ENCODE data around the gene TMC8. TPM values are rescaled to one million over a fixed set of nuclear protein-coding genes. Genes with fewer than 3 reads are reported as not detected.
A peak's percentile ranks its signal among the peaks of the same experiment; 100 is the strongest.

The TMC8 gene
- total RNA-seq, 1 donor from 2014 or later = 26.6 TPM

DNA sequence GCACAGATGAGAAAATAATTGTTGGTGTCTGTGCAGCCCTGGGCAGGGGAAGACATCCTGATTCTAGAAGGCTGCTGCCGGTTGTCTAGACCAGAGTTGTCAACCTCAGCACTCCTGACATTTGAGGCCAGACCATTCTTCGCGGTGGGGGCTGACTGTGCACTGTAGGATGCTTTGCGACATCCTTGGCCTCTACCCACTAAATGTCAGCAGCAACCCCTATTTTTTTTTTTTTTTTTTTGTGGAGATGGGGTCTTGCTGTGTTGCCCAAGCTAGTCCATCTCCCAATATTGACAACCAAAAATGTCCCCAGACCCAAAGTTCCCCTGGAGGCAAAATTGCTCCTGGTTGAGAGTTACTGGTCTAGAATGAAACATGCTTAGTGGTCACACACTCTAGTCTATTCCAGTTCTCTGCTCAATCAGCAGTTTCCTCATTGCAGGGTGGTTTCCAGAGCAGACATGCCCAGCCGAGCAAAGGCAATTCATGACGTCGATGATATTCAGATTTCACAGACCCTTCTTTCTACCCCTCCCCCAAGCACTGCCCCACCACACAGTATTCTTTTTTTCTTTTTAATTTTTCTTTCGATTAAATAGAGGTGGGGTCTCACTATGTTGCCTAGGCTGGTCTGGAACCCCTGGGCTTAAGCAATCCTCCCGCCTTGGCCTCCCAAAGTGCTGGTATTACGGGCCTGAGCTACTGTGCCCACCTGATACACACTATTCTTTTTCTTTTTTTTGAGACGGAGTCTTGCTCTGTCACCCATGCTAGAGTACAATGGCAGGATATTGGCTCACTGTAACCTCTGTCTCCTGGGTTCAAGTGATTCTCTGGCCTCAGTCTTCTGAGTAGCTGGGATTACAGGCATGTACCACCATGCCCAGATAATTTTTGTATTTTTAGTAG, 24.6 kb downstream of the TMC8 start:
- Histone ChIP-seq H3K9me3 (no peaks in the 10 kb centered on the region), H3K27ac (no peak overlapping the region), H3K27me3 (no peaks in the 10 kb centered on the region), H3K4me1 (no peaks in the 10 kb centered on the region), H3K36me3 (no peaks in the 10 kb centered on the region), H3K4me3 (no peak overlapping the region)
- no peak for DNase-seq
- intact Hi-C loops (cut with DNase I) = no loop called here
- TF ChIP-seq, protein P1, sequence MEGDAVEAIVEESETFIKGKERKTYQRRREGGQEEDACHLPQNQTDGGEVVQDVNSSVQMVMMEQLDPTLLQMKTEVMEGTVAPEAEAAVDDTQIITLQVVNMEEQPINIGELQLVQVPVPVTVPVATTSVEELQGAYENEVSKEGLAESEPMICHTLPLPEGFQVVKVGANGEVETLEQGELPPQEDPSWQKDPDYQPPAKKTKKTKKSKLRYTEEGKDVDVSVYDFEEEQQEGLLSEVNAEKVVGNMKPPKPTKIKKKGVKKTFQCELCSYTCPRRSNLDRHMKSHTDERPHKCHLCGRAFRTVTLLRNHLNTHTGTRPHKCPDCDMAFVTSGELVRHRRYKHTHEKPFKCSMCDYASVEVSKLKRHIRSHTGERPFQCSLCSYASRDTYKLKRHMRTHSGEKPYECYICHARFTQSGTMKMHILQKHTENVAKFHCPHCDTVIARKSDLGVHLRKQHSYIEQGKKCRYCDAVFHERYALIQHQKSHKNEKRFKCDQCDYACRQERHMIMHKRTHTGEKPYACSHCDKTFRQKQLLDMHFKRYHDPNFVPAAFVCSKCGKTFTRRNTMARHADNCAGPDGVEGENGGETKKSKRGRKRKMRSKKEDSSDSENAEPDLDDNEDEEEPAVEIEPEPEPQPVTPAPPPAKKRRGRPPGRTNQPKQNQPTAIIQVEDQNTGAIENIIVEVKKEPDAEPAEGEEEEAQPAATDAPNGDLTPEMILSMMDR (IDR thresholded peaks at IDR 0.05) = no peak
- ATAC-seq = peak; percentile 71

DNA sequence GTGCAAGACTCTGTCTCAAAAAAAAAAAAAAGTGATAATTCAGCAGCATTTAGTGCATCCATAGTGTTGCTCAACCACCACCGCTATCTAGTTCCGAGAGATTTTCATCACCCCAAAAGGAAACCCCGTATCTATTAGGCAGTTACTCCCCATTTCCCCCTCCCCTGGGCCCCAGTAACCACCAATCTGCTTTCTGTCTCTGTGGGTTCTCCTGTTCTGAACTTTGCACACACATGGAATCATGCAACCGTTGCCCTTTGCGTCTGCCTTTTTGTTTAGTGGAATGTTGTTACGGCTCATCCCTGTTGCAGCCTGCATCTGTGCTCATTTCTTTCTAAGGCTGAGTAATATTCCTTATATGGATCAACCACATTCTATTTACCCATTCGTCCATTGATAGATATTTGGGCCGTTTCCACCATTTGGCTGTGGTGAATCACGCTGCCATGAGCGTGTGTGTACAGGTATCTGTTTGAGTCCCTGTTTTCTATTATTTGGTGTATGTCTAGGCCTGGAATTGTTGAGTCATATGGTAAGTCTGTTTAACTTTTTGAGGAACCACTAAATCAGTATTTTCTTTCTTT, 29.1 kb downstream of the TMC8 start:
- DNase-seq (no peak), ATAC-seq (peak; percentile 38)
- no peaks in the 10 kb centered on the region for H3K9me3 ChIP-seq
- H3K4me1 ChIP-seq = no peaks in the 10 kb centered on the region
- no peak overlapping the region for H3K4me3 ChIP-seq
- intact Hi-C loops (cut with DNase I) = no loop called here
- no peaks in the 10 kb centered on the region for H3K27me3 ChIP-seq
- H3K36me3 ChIP-seq = no peaks in the 10 kb centered on the region
- TF ChIP-seq, protein P1 (IDR thresholded peaks at IDR 0.05) = no peak
- no peak overlapping the region for H3K27ac ChIP-seq

DNA sequence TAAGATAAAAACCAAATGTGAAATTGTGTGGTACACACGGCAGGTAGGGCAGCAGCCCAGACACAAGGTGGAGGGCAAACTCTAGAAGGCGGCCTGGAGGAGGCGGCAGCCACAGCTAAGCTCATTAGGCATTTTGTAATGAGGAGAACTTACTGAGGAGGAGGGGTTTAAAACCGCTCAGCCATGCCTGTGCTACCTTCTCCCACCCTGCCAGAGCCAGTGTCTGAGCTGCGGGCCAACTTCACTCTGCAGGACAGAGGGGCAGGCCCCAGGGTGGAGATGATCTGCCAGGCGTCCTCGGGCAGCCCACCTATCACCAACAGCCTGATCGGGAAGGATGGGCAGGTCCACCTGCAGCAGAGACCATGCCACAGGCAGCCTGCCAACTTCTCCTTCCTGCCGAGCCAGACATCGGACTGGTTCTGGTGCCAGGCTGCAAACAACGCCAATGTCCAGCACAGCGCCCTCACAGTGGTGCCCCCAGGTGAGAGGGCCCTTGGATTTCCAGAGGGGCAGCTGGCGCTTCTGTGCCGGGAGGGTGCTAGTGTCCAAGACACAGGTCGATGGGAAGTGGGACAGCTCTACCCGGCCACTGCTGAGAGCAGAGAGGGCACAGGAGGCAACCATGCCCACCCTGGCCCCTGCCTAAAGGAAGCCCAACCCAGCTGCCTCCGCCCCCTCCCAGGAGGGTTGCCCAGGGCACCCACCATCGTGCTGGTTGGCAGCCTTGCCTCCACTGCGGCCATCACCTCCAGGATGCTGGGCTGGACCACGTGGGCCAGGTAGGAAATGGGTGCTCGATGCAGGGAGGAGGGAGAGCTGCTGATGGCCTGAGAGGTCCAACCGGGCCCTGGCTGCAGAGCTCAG, 33.5 kb downstream of the TMC8 start:
- intact Hi-C loops (cut with DNase I) = no loop called here
- ATAC-seq (no peak), DNase-seq (no peak)
- Histone ChIP-seq H3K27ac (no peak overlapping the region), H3K9me3 (no peaks in the 10 kb centered on the region), H3K4me1 (peaks cover 5% of the 10 kb centered on the region), H3K4me3 (no peak overlapping the region), H3K27me3 (no peaks in the 10 kb centered on the region), H3K36me3 (no peaks in the 10 kb centered on the region)
- TF ChIP-seq, protein P1 (IDR thresholded peaks at IDR 0.05) = no peak

DNA sequence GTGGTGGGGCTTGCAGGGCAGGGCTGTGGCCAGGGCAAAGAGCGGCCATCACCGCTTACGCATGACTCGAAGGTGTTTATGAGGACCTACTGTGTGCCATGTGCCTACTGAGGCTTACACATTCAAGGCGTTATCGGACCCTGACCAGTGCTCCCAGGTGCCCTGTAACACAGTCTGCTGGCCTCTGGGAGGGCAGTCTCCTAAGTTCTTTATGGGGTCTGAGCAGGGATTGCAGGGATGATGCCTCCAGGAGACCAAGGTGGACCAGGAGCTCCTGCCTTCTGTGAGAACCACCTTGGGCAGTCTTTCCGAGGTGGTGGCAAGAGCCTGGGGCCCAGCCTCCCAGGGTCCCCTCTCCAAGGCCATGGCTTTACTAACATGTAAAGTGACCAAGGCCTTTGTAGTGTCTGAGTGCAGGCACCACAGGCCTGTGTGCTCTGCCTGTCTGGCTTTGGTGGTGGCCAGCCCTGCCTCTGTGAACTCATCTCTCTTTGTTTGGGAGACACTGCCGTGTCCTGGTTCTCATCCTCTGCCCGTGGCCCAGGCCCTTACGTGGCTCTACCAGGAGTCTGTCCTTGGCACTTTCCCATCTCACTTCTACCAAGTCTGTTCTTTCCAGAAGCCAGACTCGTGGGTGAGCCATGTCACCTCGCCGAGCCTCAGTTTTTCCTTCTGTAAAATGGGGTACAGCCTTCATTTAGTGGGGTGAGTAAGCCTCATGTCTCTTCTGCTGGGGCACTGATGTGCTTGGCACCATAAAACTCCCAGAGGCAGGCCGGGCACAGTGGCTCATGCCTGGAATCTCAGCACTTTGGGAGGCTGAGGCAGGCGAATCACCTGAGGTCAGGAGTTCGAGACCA, 34.4 kb downstream of the TMC8 start:
- DNase-seq = no peak
- H3K4me1 ChIP-seq = peaks cover 11% of the 10 kb centered on the region
- no peak overlapping the region for H3K4me3 ChIP-seq
- intact Hi-C loops (cut with DNase I) = no loop called here
- TF ChIP-seq, protein P1 (IDR thresholded peaks at IDR 0.05) = no peak
- no peak overlapping the region for H3K27ac ChIP-seq
- ATAC-seq = no peak
- H3K9me3 ChIP-seq = no peaks in the 10 kb centered on the region
- no peaks in the 10 kb centered on the region for H3K27me3 ChIP-seq
- H3K36me3 ChIP-seq = no peaks in the 10 kb centered on the region

DNA sequence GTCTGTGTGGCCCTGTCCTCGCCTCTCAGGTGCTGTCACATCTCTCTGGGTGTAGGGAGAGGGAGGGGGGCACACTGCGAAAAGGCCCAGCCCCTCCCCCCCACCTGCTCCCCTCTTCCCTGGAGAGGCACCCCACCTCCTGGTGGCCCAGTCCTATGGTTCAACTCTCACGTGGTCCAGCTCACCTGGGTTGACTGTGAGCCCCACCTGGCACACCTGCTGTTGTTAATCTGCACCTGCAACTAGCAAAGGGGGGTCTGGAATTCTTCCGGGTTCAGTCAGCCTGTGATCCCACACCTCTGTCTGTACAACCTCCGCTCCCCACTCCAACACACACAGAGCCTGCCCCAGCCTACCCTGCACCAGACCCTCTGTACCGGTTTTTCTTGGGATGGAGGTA, 35.8 kb downstream of the TMC8 start:
- intact Hi-C loops (cut with DNase I) = no loop called here
- H3K27ac ChIP-seq = no peak overlapping the region
- no peaks in the 10 kb centered on the region for H3K9me3 ChIP-seq
- H3K27me3 ChIP-seq = no peaks in the 10 kb centered on the region
- H3K4me3 ChIP-seq = no peak overlapping the region
- no peak for DNase-seq
- peaks cover 9% of the 10 kb centered on the region for H3K36me3 ChIP-seq
- TF ChIP-seq, protein P1 (IDR thresholded peaks at IDR 0.05) = no peak
- no peak for ATAC-seq
- peaks cover 23% of the 10 kb centered on the region for H3K4me1 ChIP-seq
